GM18502 (cell line): Measurements from ENCODE around the gene CAV2.

ENCODE experiments used
- ATAC-seq: cut with Tn5 transposase; IDR thresholded peaks from one replicate; pipeline ENCODE4 v1.9.1; 2021; ENCODE audit warnings: mild to moderate bottlenecking; ENCODE audit not compliant: unreplicated experiment, poor library complexity

Gene CAV2

DNA sequence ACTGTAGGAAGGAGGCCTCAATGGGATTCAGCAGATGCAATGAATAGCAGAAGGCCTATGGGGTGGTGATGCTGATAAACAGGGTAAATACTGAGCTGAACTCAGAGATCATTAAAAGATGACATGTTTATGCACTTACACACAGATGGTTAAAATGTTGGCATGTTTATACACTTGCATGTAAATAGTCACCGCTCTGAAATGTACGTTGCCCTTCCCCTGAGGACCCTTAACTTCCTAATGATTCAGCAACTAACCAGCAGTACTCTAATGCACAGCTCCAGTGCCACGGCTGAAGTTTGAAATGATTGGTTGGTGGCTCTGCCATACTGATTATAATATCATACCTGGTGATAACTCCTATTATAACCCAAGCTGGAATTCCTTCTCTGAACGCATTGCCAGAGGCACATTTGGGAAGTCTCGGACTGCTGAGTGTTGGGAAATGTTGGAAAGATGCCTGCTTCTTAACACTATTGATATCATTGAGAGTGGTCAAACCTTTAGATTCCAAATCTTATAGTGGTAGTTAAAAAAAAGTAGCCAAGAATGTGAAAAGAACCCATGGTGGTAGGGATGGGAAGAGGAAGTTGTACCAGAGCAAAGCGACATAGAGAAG is 21.6 kb downstream of the CAV2 start:
- ATAC-seq = no peak

DNA sequence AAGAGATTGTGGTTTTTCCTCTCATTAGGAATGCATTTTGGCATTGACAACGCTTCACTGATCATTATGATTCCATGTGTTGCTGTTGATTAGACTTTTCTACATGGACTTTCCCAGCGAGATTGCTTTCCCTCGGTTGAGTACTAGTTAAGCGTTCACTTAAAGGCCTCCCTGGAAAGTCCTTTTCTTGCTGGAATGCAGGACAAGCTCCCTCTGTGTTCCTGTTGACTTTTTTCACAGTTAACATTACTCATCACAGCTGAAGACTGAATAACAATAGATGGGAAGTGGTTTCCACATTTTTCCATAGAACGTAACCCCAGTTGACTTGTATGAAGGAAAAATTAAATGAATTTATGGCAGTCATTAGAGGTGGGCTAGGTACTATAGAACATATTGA is 22.7 kb downstream of the CAV2 start:
- no peak for ATAC-seq

DNA sequence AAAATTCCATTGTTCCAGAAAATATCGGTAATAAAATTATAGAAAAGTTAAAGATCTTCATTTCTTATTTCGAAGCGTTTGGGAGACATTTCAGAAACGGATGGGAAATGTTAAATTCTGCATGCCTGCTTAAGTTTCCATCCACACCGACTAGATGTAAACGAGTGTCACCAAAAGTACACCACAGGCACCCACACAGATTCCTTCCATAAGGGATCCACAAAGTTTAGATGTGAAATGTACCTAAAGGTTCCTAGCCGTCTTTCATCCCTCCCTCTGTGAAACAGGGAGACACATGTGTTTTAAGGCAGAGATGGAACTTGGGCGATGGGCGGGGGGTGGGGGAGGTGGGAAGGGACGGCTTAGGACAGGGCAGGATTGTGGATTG is 24.7 kb downstream of the CAV2 start:
- ATAC-seq = no peak

DNA sequence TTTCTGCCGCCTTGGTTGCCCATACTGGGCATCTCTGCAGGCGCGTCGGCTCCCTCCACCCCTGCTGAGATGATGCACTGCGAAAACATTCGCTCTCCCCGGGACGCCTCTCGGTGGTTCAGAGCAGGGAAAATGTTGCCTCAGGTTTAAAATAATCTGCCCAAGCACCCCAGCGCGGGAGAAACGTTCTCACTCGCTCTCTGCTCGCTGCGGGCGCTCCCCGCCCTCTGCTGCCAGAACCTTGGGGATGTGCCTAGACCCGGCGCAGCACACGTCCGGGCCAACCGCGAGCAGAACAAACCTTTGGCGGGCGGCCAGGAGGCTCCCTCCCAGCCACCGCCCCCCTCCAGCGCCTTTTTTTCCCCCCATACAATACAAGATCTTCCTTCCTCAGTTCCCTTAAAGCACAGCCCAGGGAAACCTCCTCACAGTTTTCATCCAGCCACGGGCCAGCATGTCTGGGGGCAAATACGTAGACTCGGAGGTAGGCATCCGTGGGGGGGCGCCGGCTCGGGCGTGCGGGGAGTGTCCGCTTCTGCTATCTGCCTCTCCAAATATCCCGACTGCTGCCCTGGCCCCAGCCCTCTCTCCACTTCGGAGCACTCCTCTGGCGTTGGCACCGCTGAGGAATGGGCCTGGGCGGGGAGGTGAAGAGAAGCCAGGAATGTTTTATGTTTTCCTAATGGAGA is 25.2 kb downstream of the CAV2 start, which contains the start of gene CAV1:
CAV1 (plus strand) TSS at position 428 of the 689 bp plus-strand sequence; CDS start at position 455, 27 bp downstream.
- peak; percentile 14 for ATAC-seq

DNA sequence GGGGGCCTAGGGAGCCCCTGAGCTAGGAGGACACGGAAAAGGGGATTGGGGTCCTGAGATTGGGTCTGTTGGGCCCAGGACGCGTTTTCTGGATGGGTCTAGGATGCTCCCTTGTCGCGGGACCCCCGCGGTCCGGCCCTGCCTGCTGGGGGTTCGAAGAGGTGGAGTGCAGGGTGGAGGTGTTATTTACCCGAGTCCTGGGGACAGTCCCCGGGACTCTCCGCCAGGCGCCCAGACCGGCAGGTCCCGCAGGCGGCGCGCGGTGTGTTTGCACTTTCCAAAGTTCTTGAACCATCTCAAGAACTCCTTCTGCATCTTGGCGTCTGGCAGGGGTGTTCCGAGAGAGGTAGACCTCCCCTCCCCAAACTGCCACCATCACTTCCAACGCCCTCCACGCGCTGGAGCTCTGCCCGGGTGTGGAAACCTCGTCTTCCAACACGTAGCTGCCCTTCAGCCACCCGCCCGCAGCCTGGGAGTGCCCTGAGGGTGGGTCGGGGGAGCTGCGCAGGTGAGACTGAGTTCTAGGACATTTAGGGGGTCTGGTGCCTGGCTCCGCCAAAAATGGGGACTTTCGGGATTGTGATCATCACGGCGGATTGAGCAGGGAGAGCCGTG is 25.9 kb downstream of the CAV2 start:
- ATAC-seq = peak; percentile 41

DNA sequence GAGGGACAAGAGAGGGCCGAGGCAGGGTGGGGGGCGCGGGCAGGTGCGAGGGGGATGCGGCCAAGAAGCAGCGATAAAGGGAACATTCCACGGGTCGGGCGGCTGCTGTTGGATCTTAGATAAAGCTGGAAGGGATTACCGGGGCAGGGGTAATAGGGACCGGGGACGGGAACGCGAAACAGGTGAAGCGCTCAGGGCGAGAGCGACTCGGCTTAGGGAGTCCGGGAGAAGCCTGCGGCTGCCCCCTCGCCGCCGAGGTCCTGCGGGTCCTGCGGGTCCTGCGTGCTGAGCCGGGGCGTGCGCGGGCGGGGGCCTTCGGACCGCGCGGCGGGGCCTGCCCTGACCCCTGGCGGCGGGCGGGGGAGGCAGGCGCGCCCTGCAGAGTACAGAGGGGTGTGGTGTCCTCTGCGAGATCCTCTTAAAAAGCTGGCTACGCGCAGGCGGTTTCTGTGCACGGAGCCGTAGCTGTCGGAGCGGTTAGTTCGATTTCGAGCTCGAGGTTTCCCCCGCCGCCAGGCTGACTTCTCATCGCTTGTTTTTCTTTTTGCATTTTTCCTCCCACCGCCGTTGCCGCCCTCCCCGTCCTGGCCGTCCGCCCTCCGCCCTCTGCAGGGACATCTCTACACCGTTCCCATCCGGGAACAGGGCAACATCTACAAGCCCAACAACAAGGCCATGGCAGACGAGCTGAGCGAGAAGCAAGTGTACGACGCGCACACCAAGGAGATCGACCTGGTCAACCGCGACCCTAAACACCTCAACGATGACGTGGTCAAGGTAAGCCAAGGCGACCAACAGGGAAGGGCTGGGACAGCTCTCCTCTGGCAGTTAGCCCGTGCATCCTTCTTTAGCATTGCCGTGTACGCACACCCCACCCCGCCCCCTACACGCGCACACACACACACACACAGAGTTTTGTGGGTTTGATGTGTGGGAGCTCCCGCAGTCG is 26.6 kb downstream of the CAV2 start:
- peak; percentile 94 for ATAC-seq

DNA sequence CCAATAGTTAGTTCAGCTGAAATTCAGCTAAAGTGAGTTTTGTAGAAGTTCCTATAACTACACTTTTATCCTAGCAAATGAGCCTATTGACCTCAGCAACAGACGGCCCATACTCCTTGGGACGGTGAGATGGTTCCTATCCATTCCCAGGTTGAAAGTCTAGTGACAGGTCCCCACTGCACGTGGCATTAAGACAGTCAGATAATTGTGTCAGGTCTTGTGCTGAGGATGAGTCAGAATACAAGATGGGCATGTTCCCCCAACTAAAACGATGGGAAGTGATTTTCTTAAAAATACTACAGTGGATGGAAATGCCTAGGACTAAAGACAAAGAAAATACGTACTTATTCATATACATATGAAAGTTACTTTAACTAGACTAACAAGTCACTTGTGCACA is 27.4 kb downstream of the CAV2 start:
- ATAC-seq = no peak

DNA sequence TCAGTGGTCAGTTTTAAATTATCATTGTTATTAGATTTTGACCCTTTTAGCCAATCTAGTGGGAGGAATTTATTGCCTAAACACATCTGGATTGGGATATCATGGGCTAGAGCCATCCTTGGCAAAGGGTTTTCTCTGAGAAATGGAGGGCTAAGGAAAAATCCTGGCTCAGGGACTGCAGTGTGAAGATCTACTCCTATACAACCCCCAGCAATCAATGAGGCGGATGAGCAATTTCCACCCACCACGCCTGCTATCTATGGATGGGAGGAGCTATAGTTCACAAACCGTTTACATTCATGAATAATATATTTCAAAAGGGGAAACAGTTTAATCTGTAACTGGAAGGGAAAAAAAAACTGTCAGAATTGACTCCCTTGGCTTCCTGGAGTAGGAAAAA is 28.0 kb downstream of the CAV2 start:
- no peak for ATAC-seq

DNA sequence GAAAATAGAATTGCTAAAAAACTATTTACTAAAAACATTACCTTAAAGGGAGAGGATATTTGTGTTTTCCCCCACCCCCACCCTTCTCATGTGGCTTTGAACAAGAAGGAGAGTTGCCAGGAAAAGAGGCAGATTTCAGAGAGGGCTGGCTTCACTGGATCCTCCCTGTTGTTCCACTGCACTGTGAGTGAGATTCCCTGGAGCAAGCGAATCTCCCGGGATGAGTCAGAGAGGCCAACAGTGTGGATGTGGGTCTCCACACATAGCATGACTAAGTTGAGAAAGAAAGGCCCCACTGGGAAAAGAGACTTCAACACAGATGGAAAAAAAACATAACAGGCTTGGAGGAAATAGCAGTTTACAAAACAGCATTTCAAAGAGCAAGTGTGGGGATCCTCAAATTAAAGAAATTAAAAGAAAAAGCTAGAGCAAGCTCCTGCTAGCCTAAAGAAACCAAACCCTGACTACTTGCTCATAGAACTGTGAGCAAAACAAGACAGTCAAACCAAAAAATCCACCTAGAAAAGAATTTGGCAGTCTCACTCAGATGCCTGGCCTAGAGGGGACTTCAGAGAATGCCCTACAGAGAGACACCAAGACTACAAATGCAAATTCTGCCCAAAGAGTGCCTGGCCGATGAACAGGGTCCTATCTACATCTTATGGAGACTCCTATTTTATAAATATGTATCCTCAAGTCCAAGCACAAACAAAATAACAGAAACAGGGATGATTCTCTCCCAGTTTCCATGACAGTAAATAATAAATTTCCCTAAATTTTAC is 28.7 kb downstream of the CAV2 start:
- no peak for ATAC-seq

DNA sequence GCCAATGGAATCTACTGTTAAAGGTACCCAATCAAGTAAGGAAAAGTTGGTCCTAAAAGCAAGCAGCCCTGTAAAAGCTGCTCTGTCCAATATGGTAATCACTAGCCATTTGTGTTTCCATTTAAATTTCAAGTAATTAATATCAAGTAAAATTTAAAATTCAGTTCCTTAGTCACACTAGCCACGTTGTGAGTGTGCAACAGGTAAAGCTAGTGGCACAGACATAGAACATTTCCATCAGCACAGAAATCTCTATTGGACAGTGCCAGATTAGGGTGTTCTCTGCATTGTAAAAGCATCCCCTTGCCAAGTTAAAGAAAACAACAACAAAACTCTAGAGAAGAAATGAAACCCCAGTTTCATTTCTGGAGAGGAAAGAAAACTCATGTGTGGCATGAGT is 29.7 kb downstream of the CAV2 start:
- ATAC-seq = no peak

DNA sequence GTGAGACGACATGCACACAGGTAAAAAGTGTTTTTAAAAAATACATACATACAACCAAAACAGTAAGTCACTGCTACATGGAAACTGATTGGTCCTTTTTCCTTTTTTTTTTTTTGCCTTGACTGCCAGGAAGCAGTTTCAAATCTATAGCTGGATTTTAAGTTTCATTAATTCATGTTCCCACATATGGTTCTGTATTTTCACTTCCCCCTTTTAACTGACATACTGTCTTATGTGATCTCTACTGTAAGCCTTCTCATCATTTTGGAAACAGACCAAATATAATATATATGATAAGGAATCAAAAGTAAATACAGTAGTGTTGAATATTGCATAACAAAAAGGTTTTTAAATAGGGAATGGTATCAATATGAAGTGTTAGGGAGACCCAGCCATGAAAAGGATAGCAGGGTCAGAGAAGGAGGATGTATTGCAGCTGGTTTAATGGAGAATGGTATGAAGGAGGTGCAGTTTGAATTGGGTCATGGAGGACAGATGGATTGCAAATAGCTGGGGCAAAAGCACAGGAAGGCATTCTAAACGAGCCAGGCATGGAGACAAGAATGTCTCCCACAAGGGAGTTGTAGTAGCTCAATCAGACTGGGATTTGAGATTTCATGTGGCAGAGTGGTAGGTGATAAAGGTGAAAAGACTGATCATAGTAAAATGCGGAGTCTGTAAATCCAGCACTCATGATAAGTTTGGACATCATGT is 30.7 kb downstream of the CAV2 start:
- ATAC-seq = no peak

DNA sequence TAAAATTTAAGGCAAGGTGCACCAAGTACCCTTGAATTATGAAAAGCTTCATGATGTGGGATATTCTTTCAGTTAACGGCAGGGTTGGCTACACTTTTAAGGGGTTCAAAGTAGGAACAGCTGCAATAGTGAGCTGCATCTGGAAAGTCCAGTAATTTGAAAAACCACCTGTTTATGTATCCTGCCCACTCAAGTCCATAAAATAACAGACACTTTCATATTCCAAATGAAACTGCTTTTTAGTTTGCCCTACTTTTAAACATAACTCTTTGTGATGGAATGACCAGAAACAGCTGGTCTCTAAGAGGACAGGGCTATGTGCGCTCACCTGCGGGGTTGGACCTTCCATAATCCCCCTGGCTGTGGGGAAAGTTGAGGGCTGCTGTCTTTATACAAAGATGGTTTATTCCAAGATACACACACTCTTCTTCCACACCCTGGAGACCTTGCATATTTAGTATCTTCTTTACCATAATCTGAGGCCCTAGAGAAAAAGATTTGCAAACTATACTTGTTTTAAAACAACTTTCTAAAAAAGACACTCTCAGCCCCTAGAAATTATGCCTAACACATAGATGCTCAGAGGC is 32.7 kb downstream of the CAV2 start:
- no peak for ATAC-seq

DNA sequence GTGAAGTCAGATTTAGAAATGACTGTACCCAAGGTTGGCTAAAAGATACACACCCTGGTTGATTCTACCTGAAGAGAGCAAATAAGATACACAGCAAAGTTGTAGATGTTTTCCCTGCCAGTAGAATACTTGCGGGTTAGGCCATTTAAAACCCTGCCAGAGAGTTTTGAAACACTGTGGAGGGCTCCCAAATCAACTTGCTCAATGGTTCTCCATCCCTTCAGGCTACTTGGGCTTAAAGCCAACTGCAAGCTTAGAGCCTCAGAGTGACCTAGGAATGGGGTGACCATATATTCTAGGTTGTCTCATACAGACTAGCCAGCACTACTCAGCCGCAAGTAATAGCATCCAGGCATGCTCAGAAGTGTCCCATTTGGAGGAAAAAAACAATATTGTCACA is 35.3 kb downstream of the CAV2 start:
- no peak for ATAC-seq

DNA sequence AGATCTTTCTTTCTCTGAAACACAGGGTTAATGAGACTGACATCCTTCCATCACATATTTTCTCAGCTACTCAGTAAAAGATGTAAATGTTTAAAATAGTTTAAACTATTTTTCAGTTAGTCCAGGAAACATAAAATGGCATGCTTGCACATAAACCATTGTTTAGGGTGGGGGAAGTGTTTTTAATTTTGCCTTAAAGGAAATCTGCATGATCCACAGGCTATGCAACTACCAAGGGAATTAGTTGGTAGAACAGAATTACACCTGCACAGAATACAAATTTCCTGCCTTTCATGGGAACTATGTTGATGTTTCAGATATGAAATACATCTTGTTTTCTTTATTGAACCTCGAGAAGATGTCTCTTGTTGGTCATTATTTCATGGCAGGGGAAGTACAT is 35.9 kb downstream of the CAV2 start:
- ATAC-seq = no peak

DNA sequence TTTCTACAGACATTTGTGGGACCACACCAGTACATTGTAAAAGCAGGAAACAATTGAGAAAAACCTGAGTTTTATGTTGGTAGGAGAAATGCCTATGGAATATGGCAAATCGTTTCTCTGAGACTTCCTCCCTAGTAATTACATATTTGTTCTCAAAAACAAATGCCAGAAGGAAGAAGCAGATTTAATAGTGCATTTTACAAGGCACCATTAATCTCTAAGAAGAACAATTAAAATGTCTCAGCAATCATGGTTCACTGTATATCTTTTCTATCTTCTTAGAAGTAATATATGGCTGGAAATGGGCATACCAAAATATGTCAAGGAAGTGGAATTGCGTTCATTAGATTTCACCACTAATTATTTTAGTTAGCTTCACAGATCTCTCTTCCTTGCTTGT is 38.6 kb downstream of the CAV2 start:
- no peak for ATAC-seq

DNA sequence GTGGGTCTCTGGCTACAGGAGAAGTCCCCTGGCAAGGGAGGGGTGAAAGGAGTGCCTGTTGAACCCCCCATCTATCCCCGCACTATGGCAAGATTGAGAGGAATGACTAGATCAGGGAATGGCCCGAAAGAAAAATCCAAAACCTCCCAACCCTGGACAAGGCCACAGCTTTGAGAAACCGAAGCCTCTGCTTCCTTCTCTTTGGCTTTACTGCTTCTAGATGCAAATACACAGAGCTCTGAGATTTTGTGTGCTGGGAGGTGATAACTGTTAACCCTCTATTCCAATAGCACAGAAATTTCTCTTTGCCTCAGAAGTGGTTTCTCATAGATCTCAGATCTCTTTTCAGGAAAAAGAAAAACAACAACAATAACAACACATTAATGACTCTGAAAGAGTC is 40.3 kb downstream of the CAV2 start:
- ATAC-seq = no peak

DNA sequence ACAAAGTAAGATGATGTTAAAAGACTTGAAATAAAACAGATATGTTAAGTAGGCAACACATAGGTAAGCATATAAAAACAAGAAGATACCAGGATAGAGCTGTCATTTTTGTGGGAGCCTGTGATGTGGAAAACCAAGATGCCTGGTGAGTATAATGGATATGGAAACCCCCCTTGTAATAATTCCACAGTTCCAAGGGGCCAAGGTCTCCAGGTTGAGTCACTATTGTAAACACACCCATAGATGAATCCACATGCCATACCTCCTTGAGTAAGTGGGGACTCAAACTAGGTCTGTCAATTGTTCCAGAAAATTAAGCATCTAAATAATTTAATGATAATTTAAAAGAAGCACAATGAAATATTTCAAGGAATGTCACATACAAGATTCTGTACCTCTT is 41.2 kb downstream of the CAV2 start:
- ATAC-seq = no peak

DNA sequence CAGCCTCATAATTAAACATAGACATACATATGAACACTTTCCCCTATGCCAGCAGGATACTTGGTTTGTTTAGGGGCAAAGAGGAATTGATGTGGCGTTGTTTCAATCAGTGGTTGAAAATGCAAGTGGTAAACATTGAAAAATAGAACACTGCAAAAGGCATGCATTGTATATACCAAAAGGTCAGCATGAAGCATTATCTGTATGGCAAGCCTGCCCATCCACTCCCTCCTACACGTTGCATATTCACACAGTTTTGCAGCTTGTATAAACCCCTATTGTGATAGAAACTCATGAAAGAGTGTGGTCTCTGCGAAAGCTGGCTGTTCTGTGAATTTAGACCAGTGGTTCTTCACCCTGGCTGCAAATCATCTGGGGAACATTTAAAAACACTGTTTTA is 42.4 kb downstream of the CAV2 start:
- ATAC-seq = no peak

DNA sequence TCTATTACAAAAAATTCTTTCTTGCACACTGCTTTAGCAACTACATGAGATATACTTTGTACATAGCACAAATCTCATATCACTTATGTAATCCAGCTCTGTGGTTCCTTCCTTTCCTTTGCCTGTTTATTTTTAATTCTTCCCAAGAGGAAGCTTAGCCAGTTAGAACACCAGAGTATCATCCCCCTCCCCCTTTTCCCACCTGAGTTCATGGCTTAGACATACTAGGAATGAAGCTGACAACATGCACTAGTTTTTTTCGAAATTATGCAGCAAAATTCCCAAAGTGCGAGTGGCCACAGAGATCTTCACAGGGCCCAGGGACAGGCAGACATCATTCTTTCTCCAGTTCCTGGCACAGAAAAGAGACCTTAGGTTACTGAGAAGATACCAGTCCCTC is 43.1 kb downstream of the CAV2 start:
- no peak for ATAC-seq
